GM03348 (cell line): ENCODE data around the gene ZNF319.

ENCODE experiments used
- DNase-seq: peaks from one replicate; pipeline ENCODE4 v3.0.0; 2012; ENCODE audit warnings: low spot score

ZNF319 gene

DNA sequence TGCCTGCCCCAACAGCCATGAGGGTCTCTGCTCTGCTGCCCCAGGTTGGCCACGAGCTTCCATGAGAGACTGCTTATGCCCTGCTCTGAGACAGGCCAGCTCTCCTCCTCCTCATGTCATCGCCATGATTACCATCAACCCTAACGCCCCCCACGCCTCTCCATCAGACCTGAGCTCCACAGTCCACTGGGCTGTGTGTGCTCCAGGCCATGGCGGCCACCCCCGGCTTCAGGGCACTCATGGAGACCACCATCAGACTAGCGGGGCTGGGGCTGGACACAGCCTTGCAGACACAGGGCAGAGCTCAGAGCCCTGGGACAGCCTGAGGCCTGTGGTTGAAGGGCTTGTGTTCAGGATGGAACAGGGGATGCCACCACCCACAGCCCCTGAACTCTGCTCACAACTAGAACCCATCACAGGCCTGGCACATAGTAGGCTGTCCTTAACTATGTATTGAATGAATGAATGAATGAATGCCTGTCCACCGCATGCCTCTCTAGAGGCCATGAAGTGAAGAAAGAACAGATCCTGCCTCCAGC is 44.1 kb downstream of the ZNF319 start:
- no peak for DNase-seq

- no peak for DNase-seq
Observed at GRCh38 chr16:57955572-57956188, 44.8 kb downstream of the ZNF319 start.

- no peak for DNase-seq
Observed at GRCh38 chr16:57953857-57954256, 46.6 kb downstream of the ZNF319 start.

DNA sequence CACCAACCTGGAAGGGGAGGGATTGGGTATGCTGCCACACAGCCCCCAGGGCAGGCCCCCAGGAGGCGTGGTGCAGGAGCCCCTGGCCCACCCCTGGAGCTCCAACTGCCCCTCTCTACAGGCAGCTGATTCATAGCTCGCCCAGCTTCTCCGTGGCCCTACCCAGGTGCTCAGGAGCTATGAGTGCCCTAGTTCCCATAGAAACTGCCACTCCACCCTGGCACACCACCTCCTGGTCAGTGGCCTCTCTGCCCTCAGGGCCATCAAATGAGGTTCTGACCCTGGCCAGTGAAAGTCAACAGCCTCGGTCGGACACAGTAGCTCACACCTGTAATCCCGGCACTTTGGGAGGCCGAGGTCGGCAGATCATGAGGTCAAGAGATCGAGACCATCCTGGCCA is 47.6 kb downstream of the ZNF319 start:
- DNase-seq, result no peak

GRCh38 chr16:57951204-57951960 is 49.1 kb downstream of the ZNF319 start:
- no peak for DNase-seq

DNA sequence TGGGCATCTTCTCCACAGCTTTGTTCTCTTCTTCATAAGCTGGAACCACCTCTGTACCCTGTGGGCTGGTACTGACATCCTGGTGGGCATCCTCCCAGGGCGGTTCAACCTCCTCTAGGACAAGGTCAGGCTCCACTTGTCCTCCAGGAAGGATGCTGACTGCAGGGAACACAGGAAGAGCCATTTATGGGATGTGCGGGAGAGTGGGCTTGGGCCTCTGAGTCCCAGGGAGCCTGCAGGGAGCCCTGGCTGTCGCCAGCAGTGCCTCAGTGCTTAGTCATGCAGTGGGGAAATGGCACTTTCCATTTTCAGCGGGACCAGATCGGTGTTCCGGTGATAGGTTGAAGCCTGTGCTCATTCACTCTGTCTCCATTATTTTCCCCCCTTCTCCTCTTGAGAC is 50.1 kb downstream of the ZNF319 start:
- no peak for DNase-seq

- DNase-seq, result no peak
Observed at GRCh38 chr16:57949595-57950238, 50.8 kb downstream of the ZNF319 start.

- no peak for DNase-seq
Observed at GRCh38 chr16:57949013-57949412, 51.5 kb downstream of the ZNF319 start.

- DNase-seq, result no peak
Observed at GRCh38 chr16:57948027-57948426, 52.4 kb downstream of the ZNF319 start.

DNA sequence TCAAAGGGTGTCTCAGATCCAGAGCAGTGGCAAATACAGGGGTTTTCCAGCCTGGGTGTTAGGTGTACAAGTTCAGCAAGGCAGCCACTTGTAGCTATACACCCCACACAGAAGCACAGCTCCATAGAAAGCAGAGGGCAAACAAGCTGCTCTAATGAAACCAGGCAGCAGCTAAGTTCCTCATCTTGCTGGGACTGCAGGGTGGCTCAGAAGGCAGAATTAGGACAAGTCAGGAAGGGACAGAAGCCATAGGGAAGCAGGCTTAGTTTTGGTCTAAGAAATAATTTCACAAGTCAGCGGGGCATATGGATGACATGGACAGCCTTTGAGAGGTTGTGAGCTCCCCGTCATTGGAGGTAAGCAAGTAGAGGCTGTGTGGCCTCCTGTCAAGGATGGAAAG is 53.2 kb downstream of the ZNF319 start:
- no peak for DNase-seq

GRCh38 chr16:57946181-57946801 is 54.2 kb downstream of the ZNF319 start:
- no peak for DNase-seq

DNA sequence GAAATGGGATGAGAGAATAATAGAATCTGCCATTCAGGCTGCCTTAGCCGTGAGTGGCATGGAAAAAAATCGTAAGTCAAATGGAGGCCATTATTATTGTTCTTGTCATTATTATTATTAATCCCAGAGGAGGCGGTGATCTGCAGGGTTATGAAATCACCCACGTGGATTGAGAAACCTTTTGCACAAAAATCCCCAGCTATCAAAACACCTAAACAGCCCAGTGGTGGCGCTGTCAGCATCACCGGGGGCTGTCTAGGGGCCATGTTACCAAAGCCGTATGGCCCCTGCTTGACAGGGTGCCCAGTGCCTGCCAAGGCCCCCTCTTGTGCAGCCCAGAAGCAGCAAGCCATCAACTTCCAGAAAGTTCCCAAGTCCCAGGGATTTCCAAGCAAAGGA is 54.7 kb downstream of the ZNF319 start:
- no peak for DNase-seq

- DNase-seq, result no peak
Observed at GRCh38 chr16:57944970-57945739, 55.3 kb downstream of the ZNF319 start.
